Suprapubic skin (tissue), 3 donors: ENCODE measurements around the gene WDFY2.

Source experiments
- EP300 ChIP-seq: sonication (generic); formaldehyde crosslinking; IDR thresholded peaks from one replicate; pipeline ENCODE4 v1.6.1; 2017; ENCODE audit warnings: antibody characterized with exemption
- POLR2A ChIP-seq, 2 donors: fragments of 450-650 bp; IDR thresholded peaks; one replicate each; pipeline ENCODE4 v1.6.1; 2017; ENCODE audit warnings: antibody characterized with exemption in 2 of 2, mild to moderate bottlenecking in 2 of 2, moderate library complexity in 2 of 2
- TF ChIP-seq, protein P1 (sequence below), 2 donors: fragments of 200-600 bp in 1 of 2; fragments of 450-650 bp in 1 of 2; sonication (generic) in 1 of 2; IDR thresholded peaks; one replicate each; pipeline ENCODE4 v1.5.1; 2016 to 2019; ENCODE audit warnings: antibody characterized with exemption in 2 of 2, mild to moderate bottlenecking in 1 of 2, moderate library complexity in 1 of 2

DNA sequence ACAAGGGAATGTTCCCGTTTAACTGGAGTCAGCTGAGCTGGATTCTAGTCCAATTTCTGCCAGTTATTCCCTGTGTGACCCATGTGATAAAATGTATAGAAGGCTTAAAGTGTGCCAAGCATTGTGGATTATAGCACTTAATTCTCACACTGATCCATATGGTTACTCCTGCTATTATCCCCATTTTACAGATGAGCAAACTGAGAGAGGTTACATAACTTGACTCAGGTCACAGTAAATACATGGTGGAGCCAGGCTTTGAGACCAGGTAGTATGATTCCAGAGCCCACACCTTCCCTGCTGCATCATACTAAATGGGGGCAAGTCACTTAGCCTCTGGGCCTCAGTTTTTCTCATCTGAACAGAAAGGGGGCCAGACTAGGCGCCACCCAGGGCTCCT lies 221.7 kb downstream of the WDFY2 start:
- TF ChIP-seq EP300 (no peak), POLR2A (IDR thresholded peaks at IDR 0.05) (no peak)
- TF ChIP-seq, protein P1, sequence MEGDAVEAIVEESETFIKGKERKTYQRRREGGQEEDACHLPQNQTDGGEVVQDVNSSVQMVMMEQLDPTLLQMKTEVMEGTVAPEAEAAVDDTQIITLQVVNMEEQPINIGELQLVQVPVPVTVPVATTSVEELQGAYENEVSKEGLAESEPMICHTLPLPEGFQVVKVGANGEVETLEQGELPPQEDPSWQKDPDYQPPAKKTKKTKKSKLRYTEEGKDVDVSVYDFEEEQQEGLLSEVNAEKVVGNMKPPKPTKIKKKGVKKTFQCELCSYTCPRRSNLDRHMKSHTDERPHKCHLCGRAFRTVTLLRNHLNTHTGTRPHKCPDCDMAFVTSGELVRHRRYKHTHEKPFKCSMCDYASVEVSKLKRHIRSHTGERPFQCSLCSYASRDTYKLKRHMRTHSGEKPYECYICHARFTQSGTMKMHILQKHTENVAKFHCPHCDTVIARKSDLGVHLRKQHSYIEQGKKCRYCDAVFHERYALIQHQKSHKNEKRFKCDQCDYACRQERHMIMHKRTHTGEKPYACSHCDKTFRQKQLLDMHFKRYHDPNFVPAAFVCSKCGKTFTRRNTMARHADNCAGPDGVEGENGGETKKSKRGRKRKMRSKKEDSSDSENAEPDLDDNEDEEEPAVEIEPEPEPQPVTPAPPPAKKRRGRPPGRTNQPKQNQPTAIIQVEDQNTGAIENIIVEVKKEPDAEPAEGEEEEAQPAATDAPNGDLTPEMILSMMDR (IDR thresholded peaks at IDR 0.05) = no peak
